Hepatocyte (in vitro differentiated cells): ENCODE measurements around the gene SLC5A10.

Experiments
- EZH2 ChIP-seq: fragments of 200-600 bp; sonication (generic); IDR thresholded peaks from 2 replicates; pipeline ENCODE4 v1.6.1; 2016; ENCODE audit warnings: antibody characterized with exemption, mild to moderate bottlenecking, borderline replicate concordance
- EZH2phosphoT487 ChIP-seq: fragments of 200-600 bp; sonication (generic); IDR thresholded peaks from one replicate; pipeline ENCODE4 v1.6.1; 2018; ENCODE audit warnings: antibody characterized with exemption, mild to moderate bottlenecking, low read depth, moderate library complexity; ENCODE audit not compliant: unreplicated experiment, severe bottlenecking
- TF ChIP-seq, protein P1 (sequence below): fragments of 200-600 bp; sonication (generic); IDR thresholded peaks from 2 replicates; pipeline ENCODE4 v1.5.1; 2016; ENCODE audit warnings: antibody characterized with exemption, mild to moderate bottlenecking; ENCODE audit not compliant: poor library complexity

DNA sequence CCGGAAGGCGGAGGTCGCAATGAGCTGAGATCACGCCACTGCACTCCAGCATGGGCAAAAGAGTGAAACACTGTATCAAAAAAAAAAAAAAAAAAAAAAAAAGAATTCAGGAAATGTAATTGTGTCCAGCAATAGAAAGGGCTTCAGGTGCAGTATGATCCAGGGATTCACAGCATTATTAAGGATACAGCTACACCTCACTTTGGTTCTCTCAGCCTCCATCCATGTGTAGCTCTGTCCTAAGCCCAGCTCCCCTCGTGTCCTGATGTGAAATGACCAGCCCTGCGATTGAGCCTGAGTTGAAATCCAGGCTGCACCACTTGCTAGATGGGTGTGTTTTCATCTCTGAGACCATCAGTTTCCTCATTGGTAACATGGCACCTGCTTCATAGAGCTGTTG is 3.0 kb downstream of the SLC5A10 start:
- TF ChIP-seq, protein P1, sequence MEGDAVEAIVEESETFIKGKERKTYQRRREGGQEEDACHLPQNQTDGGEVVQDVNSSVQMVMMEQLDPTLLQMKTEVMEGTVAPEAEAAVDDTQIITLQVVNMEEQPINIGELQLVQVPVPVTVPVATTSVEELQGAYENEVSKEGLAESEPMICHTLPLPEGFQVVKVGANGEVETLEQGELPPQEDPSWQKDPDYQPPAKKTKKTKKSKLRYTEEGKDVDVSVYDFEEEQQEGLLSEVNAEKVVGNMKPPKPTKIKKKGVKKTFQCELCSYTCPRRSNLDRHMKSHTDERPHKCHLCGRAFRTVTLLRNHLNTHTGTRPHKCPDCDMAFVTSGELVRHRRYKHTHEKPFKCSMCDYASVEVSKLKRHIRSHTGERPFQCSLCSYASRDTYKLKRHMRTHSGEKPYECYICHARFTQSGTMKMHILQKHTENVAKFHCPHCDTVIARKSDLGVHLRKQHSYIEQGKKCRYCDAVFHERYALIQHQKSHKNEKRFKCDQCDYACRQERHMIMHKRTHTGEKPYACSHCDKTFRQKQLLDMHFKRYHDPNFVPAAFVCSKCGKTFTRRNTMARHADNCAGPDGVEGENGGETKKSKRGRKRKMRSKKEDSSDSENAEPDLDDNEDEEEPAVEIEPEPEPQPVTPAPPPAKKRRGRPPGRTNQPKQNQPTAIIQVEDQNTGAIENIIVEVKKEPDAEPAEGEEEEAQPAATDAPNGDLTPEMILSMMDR: no peak
- TF ChIP-seq EZH2 (no peak), EZH2phosphoT487 (no peak)
